Renal cortex interstitium (tissue), 11 donors: Measurements from ENCODE around the gene CSNK1G2. TPM values are rescaled to one million over a fixed set of nuclear protein-coding genes. Genes with fewer than 3 reads are reported as not detected.
A peak's percentile ranks its signal among the peaks of the same experiment; 100 is the strongest.

Experiments
- DNase-seq, 11 donors: peaks; one replicate each; pipeline ENCODE4 v3.0.0-alpha.2; 2013; ENCODE audit warnings: low read depth in 9 of 11, low spot score in 4 of 11; ENCODE audit errors: extremely low read depth in 1 of 11
- polyA plus RNA-seq, 3 donors: library from polyadenylated mRNA; unstranded; fragments of 120-200 nt; gene quantifications; one replicate each; pipeline ENCODE4 v1.2.1, GENCODE V29; 2013; ENCODE audit not compliant: insufficient read length in 3 of 3

Gene CSNK1G2
- polyA plus RNA-seq, 3 donors: 50.5 to 70.4 (median 67.9) TPM

GRCh38 chr19:1997353-1998233 is 56.6 kb downstream of the CSNK1G2 start:
- DNase-seq: no peak

- no peak for DNase-seq
These were observed 58.0 kb downstream of the CSNK1G2 start for GRCh38 chr19:1998712-1999708.

DNA sequence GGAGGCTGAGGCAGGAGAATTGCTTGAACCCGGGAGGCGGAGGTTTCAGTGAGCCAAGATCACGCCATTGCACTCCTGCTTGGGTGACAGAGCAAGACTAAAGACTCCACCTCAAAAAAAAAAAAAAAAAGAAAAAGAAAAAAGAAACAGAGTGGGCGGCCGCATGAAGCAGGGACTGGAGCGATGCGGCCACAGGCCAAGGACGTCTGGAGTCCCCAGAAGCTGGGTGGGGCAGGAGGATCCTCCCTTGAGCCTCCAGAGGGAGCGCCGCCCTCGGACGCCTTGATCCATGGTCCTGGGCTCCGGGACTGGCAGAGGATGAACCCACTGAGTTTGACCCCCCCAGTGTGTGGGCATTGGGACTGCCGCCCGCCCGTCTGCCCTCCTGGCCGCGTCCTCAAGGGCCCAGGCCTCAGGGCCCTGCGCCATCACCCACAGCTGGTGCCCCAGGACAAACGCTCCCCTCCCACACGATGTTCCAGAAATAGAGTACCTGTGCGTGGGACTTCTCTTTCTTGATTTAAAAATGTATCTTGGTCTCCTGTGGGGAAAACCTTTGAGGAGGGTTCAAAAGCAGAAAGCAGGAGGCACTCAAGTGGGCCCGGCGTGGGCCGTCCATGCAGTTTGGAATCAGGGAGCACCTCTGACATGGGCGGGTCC is 59.0 kb downstream of the CSNK1G2 start:
- DNase-seq: no peak

- DNase-seq: no peak
These were observed 62.9 kb downstream of the CSNK1G2 start for GRCh38 chr19:2003874-2004273.

- DNase-seq: no peak
These were observed 69.2 kb downstream of the CSNK1G2 start for GRCh38 chr19:2010135-2010668.

DNA sequence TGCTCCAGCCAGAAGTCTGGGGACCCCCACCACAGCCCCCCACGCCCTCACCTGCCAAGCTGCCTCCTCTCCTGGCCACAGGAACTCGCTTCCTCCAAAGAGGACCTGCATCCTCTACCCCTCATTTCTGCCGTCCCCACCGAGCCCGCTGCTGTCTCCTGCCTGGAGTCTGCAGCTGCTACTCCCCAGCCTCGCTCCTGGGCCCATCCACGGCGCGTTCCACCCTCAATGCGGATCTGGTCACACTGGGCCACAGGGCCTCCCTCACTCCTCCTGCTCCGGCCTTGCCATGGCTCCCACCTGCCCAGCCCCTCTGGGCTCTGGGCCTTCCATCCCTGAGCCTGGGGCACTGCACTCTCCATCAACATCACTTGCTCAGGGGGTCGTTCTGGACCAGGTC is 70.2 kb downstream of the CSNK1G2 start:
- no peak for DNase-seq

- DNase-seq: no peak
These were observed 72.1 kb downstream of the CSNK1G2 start for GRCh38 chr19:2012941-2013682.

DNA sequence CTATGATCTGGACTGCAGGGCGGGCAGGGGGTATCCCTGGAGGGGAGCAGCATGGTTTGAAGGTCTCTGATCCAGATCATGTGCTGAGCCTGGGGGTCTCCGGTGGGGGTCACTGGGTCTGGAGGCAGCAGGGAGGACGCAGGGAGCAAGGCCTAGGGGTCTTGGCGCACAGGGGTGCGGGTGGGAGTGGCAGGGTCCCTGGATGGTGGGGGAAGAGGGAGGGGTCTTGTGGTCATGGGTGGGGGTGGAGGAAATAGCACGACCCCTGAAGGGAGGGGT is 72.7 kb downstream of the CSNK1G2 start:
- no peak for DNase-seq

DNA sequence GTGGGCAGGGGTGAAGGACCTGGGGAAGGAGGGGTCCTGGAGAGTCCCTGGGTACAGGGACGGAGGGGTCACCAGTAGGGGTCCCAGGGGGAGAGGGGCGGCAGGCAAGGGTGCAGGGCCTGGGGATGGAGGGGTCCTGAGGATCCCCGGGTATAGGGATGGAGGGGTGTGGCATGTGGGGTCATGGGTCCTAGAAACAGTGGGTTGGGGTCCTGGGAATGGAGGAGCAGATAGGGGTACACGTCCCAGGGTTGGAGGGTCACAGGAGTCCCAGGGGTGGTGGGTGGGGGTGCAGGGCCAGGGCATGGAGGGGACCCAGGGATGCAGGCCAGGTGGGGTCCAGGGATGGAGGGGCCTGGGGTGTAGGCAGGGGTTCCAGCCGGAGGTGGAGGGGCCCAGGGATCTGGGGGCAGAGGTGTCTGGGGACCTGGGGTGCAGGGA is 73.2 kb downstream of the CSNK1G2 start:
- DNase-seq: no peak

DNA sequence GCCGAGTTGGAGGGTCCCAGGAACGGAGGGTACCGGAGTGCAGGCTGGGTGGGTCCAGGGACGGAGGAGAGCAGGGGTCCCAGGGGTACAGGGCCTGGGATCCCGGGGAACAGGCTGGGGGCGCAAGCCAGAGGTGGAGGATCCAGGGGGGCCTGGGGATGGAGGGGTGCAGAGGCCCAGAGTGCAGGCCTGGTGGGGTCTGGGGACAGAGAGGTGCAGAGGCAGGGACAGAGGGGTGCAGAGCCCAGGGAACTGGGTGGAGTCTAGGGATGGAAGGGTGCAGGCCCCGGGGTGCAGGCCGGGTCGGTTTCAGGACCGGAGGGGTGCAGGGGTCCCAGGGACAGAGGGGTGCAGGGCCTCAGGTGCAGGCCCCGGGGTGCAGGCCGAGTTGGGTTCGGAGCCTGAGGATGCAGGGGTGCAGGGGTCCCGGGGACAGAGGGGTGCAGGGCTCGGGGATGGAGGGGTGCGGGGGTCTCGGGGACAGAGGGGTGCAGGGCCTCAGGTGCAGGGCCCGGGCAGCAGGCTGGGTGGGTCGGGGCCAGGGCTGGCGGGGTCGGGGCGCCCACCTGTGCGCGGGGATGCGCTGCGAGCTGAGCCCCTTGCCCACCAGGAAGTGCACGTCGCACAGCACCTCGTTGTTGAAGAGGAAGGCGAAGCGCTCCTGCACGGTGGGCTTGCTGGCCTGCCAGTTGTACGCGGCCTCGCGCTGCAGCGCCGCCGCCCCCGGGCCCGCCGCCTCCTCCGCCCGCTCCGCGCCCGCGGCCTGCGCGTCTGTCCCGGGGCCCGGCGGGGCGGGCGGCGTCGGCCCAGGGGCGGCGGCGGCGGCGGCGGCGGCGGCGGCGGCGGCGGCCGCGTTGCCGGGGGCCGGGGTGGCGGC is 74.0 kb downstream of the CSNK1G2 start:
- DNase-seq: no peak

DNA sequence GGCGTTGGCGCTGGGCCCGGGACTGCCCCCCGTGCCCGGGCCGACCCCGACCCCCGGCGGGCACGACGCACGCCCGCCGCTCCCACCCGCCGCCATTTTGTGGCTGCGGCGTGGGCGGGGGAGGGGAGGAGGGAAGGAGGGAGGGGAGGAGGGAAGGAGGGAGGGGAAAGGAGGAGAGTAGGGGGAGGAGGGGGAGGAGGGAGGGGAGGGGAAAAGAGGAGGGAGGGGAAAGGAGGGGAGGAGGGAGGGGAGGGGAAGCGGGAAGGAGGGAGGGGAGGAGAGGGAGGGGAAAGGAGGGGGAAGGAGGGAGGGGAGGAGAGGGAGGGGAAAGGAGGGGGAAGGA is 74.6 kb downstream of the CSNK1G2 start, which contains the start of gene BTBD2:
TSS of gene BTBD2 (minus strand) at position 107 of the 343 bp plus-strand sequence. CDS start at position 96, 11 bp downstream.
- DNase-seq: peak in 9 of 11 donors; percentile 47 to 70 (median 60)

GRCh38 chr19:2016041-2016807 is 75.3 kb downstream of the CSNK1G2 start:
- DNase-seq: peak in 6 of 11 donors; percentile 41 to 63 (median 56)

DNA sequence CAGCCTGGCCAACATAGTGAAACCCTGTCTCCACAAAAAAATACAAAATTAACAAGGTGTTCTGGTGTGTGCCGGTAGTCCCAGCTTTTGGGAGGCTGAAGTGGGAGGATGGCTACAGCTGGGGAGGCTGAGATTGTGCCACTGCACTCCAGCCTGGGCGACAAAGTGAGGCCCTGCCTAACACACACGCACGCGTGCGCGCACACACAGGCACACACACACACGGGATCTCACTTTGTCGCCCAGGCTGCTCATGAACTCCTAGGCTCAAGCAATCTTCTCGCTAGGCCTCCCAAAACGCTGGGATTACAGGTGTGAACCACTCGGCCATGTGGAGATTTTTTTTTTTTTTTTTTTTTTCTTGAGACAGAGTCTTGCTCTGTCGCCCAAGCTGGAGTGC is 77.8 kb downstream of the CSNK1G2 start:
- no peak for DNase-seq

DNA sequence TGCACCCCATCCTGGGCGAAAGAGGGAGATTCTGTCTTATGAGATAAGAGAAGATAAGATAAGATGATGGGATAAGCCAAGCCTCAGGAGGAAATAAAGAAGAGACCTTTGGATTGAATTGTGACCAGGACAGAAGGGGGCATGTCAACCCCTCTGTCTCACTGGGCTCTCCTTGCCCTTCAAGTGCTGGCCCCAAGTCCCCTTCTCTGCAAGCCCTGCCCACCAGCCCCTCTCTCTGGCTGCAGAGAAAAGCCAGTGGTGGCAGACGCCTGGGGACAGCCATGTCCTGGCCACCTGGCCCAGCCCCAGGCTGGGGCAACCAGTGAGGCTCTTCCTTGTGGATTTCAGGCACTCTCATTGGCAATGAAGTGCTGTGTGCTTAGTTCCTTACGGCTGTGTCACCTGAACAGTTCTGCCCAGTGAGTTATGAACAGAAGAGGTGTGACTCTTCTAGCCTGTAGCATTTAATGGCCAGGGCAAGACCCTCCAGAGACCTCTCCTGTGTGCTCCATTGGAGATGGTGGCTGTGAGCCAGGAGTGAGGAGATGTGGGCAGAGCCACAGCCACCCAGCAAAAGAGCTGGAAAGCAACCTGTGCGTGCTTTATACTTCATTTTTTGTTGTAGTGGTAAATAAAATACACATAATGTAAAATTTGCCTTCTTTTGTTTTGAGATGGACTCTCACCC is 80.6 kb downstream of the CSNK1G2 start:
- DNase-seq: no peak

DNA sequence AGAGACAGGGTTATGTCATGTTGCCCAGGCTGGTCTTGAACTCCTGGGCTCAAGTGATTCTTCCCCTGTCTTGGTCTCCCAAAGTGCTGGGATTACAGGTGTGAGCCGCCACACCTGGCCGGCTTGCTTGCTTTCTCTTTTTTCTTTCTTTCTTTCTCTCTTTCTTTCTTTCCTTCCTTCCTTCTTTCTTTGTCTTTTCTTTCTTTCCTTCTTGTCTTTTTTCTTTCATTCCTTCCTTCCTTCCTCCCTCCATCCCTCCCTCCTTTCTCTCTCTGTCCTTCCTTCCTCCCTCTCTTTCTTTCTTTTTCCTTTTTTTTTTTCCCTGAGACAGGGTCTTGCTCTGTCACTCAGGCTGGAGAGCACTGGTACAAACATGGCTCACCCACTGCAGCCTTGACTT is 81.3 kb downstream of the CSNK1G2 start:
- no peak for DNase-seq

- DNase-seq: no peak
These were observed 85.8 kb downstream of the CSNK1G2 start for GRCh38 chr19:2026770-2027169.
